HS-5 (cell line): ENCODE results near the gene NQO2.
"Not testable (repeated sequence)": the region's sequence is repeated elsewhere in the genome, so short reads cannot be mapped to it uniquely, and the experiment has no call there.

ENCODE experiments used
- DNase-seq: peaks from one replicate; pipeline ENCODE4 v3.0.0-alpha.2; 2012; ENCODE audit warnings: low read depth

The NQO2 gene

DNA sequence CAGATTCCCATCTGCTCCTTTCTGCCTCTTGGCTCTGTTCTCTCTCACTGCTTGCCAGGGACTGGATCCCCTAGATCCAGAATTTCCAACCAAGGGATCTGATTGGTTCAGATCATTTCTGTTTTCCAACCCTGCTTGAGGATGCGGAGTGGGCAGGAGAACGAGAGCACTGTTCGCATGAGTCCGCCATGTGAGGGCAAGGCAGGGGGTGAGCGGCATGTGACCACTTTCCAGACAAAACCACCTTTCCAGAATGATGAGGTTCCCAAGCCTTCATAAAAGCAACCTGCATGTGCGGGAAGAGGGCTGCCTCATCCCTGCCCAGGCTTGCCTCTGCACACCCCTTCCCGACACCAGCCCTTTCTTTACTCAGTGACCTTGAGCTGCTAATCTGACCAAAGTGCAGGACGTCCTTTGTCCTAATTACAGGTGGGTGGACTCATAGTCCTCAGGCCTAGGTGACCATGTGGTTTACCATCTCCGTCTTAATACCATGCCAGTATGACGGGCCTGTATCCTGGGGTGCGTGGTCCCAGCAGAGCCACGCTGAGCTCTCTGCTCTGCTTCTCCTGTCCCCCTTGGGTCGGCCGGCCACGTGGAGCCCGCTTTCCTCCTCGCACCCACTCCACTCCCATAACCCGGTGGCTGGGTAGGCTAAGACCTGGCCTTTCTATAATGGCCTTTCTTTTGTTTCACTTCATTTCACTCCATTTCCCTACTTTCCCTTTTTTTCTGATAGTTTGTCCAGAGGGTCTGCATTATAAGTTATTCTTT is 14.4 kb downstream of the NQO2 start:
- DNase-seq, result no peak

DNA sequence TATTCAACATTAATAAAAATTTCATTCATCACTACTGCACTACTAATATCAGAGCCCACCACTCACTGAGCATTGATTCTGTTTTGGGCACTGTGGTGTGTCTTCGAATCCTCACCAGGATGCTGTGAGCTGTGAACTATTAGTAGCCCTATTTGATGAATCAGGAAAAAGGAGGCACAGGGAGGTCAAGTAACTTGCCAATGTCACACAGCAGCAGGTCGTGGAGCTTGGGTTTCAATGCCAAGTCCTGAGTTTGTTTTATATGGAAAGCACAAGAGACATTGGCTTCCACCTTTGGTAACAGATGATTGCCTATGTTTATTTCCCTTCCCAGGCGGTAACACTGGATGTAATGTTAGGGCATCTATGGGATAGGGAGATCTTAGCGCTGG is 15.0 kb downstream of the NQO2 start:
- no peak for DNase-seq

DNA sequence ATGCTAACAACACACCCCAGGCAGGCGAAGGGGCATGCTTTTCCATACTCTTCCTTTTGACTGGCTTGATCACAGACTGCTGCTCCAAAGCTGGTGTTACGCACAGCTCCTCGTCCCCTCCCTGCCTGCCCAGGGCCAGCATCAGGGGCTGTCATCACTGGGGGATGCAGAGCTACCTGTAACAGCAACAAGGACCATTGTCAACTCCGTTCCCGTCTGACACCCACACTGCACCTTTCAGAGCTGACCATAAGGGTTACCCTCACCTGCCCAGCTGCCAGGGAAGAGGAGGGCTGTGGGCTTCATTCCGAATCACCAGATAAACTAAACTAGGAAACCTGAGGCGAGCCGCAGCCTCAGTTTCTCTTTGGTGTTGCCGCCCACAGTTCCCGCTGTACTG is 15.4 kb downstream of the NQO2 start:
- DNase-seq, result no peak

DNA sequence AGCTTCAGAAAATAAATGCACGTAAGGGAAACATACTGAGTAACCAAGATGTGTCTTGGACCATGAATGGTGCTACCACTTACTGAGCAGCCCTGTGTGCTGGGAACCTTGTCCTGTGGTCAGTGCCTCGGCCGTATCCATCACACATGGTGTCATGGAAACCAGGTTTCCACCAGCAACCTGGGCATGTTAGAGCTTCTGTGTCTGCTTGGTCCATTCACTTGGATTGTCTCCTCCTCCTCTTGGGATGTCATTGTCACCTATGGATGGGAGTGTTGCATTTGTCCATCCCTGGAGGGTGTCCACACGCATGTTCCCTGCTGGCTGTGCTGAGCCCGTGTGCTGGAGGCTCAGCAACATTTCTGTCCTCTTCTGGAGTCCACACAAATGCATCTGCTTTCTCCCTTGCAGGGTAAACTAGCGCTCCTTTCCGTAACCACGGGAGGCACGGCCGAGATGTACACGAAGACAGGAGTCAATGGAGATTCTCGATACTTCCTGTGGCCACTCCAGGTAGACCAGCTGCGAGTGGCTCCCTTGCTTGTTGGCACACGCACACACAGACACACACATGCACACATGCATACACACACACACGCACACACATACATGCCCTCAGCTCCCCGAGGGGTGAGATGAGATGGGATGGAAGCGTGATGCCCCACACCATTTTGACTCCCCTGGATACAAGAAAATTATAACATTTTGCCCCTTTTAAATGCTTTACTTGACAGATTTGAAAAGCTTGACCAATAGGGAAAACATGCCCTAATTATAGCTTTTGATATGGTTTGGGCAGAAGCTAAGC is 17.0 kb downstream of the NQO2 start:
- DNase-seq, result no peak

DNA sequence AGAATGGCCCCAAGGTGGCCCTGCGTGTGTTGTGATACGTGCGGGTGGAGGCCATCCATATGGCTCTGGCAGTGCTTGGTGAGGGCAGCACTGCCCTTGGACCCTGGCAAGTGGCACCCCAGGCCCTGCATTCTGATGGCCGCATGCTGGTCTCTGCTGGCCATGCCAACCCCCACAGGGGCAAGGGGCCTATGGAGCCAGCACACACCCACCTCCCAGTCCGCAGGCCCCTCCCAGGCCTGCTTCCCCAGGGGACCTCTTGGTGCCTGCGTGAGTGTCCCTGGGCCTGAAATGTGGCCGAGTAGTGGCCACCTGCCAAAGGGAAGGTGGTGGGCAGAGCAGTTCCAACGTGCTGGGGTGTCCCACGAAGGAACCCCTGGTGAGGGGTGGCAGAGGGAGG is 17.6 kb downstream of the NQO2 start:
- no peak for DNase-seq

DNA sequence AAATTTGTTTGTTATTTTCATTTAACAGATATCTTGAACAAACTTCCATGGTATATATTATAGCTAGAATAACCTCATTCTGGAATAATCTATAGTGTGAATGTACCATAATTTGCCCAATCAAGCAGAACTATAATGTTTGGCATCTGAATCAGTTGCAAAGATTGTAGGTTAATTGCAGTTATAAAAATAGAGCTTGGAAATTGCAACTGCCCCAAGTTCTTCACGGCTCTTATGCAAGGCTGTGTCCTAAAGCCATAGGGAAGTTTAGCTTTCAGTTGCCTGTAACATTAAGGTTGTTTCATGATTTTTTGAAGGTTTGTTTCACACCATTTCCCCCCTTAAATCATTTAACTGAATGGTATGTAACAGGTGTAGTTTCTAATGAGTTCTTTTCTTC is 19.4 kb downstream of the NQO2 start:
- no peak for DNase-seq

DNA sequence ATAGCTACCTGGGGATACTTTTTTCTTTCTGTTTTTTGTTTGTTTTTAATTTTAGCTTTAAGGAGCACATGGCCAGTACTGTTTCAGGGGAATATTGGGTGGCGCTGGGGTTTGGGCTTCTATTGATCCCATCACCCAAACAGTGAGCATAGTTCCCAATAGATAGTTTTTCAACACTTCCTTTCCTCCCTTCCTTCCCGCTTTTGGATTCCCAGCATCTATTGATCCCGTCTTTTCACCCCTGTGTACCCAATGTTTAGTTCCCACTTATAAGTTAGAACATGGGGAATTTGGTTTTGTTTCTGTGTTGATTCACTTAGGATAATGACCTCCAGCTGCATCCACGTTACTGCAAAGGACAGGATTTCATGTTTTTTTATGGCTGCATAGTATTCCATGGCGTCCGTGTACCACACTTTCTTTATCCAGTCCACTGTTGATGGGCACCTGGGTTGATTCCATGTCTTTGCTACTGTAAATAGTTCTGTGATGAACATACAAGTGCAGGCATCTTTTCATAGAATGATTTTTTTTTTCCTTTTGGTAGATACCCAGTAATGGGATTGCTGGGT is 20.1 kb downstream of the NQO2 start:
- DNase-seq, result no peak

DNA sequence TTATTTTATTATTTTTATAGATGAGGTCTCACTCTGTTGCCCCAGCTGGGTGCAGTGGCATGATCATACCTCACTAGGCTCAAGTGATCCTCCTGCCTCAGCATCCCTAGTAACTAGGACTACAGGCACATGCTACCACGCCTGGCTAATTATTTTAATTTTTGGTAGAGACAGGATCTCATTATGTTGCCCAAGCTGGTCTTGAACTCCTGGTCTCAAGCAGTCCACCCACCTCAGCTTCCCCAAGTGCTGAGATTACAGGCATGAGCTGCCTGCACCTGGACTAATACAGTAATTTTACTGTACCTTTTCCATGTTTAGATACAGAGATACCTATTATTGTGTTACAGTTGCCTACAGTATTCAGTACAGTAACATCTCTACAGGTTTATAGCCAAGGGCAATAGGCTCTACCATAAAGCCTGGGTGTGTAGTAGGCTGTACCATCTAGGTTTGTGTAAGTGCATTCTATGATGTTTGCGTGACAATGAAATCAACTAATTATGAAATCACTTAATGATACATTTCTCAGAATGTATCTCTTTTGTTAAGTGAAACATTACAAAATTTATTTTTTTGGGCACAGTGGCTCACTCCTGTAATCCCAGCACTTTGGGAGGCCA is 21.4 kb downstream of the NQO2 start:
- DNase-seq, result not testable (repeated sequence)

DNA sequence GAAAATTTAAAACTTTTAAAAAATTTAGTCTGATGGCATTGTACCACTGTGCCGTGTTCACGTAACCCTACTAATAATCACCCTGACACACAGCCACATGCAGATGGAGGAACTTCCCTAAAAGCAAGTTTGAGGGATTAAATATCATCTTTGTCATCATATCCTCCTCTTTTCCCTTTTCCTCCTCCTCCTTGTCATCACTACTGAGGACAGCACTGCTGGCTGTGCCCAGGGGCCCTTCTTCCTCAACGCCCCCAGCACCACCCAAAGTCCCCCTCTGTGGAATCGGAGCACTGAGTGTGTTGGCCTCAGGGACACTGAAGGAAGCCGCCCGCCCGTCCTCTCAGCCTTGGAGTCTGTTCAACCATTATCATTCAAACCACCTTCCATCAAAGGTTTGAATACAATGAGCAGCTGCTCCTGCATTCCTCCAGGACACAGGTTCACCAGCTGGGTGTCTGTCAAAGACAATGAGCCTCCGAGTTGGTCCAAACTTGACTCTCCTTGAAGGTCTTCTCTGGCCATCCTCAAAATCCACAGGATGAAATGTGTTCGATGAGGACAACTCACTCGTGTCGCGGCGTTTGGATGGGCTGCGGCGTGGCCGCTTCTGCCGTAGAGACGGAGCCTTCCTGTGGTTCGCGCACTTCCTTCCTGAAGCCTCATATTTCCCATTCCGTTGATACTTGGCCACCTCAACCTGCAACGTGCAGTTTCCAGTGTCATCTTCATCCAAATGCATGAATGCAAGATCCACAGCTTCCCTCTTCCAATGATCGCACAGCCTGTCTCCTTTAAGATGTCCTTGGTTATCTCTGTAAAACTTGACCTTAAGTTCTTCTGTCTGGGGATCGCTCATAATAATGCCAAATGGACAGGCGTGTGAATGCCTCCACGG is 23.3 kb downstream of the NQO2 start:
- DNase-seq, result no peak

DNA sequence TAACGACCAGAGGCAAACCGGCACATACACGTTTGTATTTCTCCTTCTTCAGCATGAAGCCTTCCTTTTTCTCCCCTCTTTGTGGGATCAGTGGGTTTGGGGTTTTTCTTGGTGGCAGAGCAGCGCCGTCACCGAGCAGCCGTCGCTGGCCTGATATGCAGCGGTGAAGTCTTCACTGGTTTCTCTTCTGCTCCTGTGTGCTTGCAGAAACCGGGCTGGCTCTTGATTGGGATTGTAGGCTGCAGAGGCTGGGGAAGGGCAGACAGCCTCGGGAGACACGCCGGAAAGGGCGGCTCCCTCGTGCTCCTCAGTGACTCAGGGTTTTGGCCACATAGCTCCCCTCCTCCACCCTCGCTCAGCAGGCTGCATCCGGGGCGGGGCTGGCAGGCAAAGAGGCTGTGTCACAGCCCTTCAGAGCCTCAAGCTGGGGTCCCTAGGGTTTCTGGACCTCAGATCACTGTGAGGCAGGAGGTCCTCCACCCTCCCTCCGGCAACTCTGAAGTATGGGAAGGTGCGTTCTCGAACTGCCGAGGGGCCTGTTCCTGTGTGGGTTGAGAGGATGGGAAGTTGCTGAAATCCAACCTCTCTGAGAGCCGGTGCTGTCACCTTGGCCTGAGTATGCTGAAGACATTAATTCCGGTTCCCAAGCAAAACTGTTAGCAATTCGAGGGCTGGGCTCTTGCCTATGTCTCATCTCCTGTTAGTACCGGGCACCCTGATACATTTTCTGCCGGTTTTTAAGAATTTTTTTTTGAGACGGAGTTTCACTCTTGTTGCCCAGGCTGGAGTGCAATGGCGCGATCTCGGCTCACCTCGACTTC is 24.2 kb downstream of the NQO2 start:
- peak; percentile 91 for DNase-seq

DNA sequence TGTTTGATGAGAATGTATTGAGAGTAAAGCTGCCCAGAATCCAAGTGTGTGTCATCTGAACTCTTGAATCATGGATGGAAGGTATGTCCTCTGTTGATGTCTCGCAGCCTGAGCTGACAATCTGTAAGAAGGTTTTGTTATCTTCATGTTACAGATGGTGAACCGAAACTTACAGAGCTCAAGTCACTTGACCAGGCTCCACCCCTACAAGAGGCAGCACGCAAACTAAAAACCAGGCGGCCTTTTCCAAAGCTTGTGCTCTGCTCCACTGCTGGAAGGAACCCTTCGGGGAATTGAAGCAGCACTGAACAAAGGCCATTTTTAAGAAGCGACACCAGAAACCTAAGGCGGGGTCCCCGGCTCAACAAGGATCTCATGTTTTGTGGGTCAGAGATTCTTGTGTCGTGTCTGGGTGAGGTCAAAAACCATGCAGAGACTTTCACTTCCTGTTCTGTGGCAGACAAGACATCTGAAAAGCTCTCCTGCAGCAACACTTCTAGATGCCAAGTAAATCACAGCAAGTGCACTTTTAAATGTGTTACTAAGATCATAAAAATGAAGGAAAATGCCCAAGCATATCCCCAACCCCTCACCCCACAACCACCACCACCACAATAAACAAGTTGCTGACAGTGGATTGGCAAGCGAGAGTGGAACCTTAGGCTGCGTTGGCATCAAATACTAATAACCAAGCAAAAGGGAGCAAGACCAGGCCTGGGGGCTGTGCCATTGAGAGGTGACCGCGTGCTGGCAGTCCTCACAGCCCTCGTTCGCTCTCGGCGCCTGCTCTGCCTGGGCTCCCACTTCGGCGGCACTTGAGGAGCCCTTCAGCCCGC is 27.3 kb downstream of the NQO2 start:
- DNase-seq, result no peak

DNA sequence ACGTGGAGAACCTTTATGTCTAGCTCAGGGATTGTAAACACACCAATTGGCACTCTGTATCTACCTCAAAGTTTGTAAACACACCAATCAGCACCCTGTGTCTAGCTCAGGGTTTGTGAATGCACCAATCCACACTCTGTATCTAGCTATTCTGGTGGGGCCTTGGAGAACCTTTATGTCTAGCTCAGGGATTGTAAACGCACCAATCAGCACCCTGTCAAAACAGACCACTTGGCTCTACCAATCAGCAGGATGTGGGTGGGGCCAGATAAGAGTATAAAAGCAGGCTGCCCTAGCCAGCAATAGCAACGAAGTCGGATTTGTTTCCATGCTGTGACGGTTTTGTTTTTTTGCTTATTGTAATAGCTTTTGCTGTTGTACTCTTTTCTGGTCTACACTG is 28.5 kb downstream of the NQO2 start:
- not testable (repeated sequence) for DNase-seq

DNA sequence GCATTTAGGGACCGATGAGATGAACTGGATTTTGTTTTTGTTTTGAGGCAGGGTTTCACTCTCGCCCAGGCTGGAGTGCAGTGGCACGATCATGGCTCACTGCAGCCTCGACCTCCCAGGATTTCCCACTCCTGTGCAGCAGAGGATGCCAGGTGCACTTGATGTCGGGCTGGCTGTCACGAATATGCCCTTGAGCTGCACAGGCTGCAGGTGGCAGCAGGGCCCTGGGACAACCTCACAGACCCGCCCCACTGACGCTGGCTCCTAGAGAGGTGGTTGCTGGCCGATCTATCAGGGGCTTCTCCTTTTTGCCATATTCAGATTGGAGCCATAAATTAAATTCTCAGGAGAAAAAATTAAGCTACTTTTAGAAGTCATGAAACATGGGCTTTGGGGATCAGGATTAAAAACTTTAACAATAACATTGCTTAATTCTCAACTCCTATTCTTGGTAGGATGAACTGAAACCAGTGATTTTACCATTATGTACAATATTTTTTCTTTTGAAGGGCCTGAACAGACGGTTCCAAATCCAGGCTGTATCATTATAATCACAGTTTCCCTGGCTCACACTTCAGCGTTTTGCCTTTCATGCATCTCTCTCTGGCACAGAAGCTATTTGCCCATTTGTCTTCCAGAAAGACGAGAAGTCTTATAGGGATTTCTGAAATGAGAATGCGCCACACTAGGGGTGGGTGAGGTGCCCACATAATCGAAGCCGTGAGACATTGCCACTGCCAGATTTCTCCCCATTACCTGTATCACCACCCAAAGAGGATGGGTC is 32.4 kb downstream of the NQO2 start:
- DNase-seq, result no peak

DNA sequence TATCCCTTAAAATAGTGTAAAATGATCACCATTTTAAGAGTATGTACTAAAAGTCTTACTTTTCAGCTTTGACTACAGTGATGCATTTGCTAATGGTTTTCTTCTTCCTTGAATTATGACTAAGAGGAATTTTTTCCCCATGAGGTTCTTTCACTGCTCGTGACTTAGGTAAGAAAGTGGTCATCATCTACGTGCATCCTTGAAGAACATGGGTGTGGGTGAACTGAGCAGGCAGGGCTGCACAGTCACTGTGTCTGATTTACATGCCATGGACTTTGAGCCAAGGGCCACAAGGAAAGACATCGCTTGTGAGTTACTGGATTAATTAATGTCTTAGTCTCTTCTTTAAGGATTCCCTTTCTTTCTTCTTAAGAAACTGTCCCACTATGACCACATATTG is 33.3 kb downstream of the NQO2 start:
- DNase-seq, result no peak

DNA sequence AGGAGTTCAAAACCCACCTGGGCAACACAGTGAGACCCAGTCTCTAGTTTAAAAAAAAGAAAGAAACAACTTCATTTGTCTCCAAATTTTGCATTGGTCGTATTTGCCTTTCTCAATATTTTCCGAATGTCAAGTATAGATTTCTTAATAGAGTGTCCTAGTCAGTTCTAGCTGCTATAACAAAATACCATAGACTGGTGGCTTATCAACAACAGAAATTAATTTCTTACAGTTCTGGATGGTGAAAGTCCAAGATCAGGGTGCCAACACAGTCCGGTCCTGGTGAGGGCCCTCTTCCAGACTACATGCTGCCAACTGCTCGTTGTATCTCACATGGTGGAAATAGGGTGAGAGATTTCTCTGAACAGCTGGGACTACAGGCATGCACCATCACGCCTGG is 34.0 kb downstream of the NQO2 start:
- no peak for DNase-seq

DNA sequence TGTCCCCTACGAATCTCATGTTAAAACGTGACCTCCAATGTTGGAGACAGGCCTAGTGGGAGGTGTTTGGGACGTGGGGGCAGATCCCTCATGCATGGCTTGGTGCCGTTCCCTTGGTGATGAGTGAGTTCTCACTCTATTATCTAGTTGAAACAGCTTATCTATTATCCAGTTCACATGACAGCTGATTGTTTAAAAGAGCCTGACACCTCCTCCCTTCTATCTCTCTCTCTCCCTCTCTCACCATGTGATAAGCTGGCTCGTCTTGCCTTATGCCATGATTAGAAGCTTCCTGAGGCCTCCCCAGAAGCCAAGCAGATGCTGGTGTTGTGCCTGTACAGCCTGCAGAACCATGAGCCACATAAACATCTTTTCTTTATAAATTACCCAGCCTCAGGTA is 35.7 kb downstream of the NQO2 start:
- DNase-seq, result no peak

DNA sequence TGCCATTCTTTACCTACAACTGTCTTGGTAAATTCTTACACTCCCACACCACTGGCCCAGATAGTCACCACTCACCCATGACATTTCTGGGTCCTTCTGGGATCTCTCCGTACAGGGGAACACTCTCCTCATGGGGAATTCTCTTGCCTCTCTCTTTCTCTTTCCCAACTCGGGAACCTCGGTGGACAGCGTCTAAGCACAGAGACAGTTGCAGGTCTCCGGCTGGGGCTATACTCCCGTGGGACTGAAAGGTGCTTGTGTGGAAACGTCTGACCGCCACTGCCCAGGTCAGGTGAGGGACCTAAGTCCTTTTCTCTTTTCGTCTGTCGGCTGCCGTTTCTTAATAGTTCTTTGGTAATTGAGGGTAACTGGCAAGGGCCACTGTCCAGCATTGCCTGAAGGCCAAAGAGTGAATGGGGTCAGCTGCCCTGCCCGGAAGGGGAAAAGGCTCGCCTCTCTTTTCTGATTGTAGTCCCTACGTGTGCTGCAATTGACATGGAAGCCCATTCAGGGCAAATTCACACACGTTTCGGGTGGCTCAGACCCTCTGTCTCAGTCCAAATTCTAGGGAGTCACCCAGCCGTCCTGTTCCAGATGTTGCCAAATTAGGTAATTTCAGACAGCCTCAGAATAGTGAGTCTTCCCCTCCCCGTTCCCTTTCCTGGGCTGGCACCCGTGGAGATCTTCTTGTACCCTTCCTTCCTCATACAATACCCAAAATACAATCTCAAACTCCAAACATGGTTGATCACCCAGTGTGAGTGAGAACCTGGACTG is 37.4 kb downstream of the NQO2 start:
- DNase-seq, result no peak

DNA sequence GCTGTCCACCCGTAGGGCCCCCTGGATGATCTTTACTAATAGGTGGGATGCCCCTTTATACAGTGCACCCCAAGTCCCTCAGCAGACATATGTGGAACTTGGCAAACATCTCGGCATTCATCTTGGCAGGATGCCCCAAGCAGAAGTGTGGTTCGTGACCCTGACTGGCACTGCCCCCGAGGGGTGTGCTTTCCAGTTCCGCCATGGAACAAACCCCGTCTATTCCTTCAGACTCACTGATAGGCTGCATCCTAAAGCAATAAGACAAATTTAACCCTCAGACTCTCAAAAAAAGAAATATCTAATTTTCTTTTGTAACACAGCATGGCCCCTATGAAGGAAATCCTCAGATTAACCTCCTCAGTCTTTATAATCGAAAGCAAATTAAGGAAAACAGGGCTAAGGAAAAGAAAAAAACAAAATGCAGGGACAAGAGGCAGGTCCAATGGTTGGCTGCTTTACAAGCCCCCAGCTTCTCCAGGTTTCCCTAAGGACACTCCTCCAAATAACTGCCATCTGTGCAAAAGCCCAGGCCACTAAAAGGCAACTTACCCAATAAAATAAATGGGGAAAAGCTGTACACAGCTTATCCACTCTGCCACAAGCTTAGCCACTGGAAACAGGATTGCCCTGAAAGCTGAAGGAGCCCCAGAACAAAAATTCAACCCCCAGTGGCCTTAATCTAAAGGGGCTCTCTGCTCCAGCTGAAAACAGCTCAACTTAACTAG is 38.1 kb downstream of the NQO2 start:
- no peak for DNase-seq
